ENCODE results near the gene SMIM38.

The SMIM38 gene

DNA sequence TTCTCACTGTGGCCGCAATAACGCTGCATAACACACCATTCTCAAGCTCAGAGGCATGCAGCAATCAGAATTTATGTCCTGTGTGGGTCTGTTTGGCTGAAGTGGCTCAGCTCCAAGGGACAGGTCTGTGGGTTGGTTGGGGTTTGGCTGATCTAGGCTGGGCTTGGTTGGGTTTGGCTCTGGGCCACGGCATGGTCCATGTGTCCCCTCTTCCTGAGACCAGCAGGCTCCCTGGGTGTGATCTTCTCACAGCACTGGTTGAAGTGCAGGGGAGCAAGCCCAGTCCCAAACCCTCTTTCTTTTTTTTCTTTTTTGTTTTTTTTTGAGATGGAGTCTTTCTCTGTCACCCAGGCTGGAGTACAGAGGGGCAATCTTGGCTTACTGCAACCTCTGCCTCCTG lies 25.0 kb downstream of the SMIM38 start:
- no peak for DNase-seq (ENCODE audit: low spot score)

DNA sequence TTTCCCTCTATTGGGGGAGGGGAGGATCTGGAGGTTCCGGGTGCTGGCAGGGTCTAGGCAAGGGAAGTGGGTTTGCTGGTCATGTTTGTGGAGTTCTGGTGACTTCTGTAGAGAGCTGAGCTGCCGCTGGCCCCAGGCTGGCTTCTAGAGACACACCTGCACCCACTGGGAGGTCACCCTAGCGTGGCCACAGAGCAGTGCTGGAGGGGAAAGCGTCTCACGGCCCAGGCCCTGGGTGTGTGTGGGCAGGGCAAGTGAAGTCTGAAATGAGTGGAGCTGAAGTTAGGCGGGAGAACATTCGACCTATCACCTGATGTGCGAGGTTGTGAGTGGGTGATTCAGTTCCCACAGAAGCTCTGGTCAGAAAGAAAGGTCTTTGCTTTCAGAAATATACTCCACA lies 27.9 kb downstream of the SMIM38 start:
- no peak for DNase-seq (ENCODE audit: low spot score)

DNA sequence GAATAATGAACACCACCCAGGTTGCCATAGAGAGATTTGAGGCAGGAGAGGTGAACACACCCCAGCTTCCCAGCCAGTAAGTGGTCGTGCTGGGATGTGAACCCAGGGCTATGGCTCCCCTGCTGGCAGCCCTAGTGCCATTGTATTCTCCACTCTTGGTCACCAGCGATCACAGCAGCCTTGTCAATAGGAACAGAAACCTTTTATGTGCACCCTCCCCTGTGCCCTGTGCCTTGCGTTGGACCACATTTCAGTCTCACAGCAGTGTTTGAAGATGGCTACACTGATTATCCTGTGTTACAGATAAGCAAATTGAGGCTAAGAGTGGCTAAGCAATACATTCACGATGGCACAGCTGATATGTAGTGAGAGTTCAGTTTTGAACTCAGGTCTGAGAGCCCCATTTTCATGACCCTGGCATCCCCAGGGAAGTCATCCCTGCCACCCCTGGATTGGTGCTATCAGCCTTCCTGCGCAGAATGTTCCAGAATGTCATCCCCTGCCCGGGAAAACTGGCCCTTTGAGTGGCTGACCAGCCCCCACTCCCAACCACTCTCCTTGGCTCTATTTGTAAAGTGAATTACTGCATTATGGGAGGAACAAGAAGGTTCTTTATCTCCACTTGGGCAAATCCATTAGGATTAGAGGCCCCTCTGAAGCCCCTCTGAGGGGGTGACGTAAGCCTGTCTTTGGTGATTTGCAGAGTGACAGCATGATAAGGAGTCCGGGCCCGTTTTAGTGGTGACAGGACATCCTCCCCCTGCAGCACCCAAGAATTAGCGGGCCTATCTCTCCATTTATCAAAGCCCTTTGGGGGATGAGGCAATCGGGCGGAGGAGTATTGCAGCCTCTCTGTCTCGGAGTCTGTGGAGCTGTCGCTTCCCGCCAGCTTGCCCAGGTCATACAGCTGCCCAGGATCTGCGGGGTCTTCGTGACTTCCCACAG lies 30.9 kb downstream of the SMIM38 start:
- no peak for DNase-seq (ENCODE audit: low spot score)

DNA sequence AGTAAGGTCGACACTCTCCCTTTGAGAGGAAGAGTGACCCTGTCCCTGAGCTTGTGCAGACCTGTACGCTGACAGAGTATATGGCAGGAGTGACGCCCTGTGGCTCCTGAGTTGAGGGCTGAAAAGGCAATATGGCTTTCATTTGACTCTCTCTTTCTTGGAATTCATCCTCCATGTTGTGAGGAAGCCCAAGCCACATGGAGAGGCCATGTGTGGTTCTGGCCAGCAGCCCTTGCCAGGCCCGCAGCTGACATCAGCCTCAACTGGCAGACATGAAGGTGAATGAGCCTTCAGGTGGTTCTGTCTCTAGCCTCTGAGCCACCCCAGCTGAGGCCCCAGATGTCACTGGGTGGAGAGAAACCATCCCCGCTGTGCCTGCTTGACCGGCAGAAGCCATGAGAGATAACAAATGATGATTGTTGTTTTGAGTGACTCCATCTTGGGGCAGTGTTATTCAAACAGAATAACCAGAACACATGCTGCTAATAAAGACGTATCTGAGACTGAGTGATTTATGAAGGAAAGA lies 31.9 kb downstream of the SMIM38 start:
- DNase-seq (ENCODE audit: low spot score) = no peak

DNA sequence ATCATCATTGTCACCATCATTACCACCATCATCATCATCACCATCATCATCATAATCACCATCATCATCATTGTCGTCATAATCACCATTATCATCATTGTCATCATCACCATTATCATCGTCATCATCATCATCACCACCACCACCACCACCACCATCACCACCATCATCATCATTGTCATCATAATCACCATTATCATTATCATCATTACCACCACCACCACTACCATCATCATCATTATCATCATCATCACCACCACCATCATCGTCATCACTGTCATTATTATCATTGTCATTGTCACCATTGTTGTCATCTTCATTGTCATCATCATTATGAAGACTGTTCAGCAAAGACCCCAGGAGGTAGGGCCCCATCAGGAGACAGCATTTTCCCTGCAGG lies 33.3 kb downstream of the SMIM38 start:
- no peak for DNase-seq (ENCODE audit: low spot score)

DNA sequence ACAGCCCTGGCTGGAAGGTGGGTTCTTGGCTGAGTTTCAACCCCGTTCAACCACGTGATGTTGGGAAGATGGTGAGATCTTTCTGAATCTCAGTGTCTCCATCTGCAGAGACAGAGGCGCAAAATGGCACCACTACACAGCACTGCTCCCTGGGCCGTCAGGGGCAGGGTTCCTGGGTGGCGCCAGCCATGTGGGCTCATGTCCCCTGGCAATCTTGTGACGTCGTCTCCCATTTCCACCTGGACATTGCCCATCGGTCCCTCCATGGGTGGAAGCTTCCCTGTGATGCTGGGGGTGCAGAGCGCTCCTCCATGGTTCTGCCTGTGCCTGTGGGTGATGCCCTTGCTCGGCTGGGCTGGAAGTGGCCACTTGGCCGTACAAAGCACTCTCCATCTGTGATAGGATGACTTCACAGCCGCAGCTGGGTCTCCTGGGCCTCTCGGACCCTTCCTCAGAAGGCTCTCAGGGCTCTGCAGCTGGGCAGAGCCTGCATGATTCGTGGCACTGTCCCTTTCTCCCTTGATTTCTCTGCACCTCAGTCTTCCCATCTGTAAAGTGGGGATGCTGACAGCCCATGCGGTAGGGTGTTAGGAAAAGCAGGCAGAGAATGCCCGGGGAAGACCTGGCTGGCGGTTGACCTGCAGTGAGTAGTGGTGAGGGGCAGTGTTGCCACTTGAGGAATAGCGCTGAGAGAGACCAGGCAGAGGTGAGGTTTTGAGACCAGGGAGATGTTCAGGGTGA lies 35.2 kb downstream of the SMIM38 start:
- no peak for DNase-seq (ENCODE audit: low spot score)

GRCh38 chr11:69192301-69192721 lies 36.6 kb downstream of the SMIM38 start:
- no peak for DNase-seq (ENCODE audit: low spot score)

- no peak for DNase-seq (ENCODE audit: low spot score)
These were observed 37.4 kb downstream of the SMIM38 start for GRCh38 chr11:69193151-69193550.

DNA sequence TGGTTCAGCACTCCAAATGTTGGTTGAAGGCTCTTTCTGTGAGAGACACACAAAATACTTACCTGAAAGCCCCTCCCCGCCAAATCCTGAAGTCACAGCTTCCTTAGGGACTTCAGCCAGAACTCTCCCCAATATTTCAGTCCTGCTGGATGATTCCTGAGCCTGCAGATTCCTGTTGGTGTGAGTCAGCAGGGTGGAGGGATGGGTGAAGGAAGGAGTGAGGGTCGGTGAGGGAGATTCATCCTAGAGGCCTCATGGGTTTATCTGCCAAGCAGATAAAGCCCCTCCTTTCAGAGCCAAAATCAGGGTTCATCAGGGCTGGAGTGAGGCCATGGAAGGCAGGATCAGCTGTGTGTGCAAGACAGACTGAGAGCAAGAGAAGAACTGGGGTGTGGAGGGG lies 37.9 kb downstream of the SMIM38 start:
- no peak for DNase-seq (ENCODE audit: low spot score)

DNA sequence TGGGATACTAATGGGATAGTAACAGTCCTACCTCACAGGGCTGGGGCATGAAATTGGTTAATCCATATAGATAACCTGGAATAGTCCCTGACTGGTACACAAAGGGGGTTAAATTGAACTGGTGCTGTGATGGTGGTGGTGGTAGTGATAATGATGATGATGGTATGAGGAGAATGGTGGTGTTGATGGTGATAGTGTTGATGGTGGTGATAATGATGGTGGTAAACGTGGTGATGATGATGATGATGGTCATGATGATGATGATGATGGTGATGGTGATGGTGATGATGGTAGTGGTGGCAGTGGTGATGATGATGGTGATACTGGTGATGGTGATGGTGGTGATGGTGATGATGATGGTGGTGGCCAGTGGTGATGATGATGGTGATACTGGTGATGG lies 38.7 kb downstream of the SMIM38 start:
- DNase-seq (ENCODE audit: low spot score) = no peak

GRCh38 chr11:69194956-69195355 lies 39.2 kb downstream of the SMIM38 start:
- DNase-seq (ENCODE audit: low spot score) = no peak

- DNase-seq (ENCODE audit: low spot score) = no peak
These were observed 40.4 kb downstream of the SMIM38 start for GRCh38 chr11:69195824-69196782.

DNA sequence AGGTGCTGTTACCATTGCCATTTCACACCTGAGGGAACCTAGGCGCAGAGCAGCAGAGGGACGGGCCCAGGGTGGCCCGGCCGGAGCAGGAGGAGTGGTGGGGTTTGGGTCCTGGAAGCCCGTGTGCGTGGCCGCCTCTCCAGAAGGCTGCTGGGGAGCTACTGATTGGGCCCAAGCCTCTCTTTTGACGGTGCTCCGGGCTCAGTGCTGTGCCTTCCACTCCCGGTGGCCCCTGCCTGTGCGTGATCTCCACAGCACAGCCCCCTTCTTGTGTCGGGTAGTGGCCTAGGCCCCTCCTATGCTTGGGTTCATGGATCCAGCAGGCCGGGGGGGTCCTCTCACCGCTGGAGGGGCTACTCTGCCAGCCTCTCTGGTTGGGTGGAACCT lies 41.0 kb downstream of the SMIM38 start:
- DNase-seq (ENCODE audit: low spot score) = no peak

GRCh38 chr11:69198891-69199582 lies 43.3 kb downstream of the SMIM38 start:
- no peak for DNase-seq (ENCODE audit: low spot score)

GRCh38 chr11:69199583-69200315 lies 44.0 kb downstream of the SMIM38 start:
- DNase-seq (ENCODE audit: low spot score) = no peak

DNA sequence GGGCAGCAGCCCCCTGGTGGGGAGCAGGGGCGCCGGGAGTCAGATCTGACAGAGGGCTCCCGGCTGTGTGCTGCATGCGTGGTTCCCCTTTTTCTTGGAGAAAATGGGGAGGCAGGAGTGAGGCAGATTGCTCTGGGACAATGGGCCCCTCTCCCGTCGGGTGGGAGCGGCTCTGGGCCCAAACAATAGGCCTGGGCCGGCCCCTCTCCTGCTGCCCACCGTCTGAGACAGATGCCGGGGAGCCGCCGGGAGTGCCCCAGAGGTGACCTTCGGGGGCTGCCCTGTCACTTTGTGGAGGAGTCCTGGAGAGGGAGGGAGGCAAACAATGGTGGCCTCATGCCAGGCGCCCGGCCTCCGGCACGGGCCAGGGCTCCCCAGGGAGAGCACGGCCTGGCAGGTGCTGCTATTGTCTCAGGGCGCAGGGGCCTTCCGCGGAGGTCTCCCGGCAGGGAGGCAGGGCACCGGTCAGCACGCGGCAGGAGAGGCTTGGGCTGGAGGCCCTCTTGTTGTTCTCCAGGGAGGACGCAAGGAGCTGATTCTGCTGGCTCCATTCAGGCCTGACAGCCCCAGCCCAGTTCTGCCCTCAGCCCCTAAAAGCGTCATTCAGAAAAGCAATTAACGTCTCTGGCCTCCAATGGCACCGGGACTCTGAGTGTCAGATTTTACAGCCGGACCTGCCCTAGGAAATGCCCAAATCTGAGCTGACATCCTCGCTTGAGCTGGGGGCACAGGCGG lies 44.8 kb downstream of the SMIM38 start:
- no peak for DNase-seq (ENCODE audit: low spot score)

DNA sequence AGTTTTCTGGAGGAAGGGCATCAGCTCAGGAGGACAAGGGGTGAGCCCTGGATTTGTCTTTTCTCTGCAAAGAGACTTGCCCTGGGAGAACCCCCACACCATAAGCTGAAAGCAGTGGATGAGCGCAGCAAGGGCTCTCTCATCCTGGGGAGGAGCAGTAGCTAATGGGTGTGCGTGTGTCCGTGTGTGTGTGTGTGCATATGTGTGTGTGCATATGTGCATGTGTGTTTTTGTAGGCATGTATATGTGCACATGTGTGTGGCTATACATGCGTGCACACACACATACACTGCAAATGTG lies 45.3 kb downstream of the SMIM38 start:
- no peak for DNase-seq (ENCODE audit: low spot score)

DNA sequence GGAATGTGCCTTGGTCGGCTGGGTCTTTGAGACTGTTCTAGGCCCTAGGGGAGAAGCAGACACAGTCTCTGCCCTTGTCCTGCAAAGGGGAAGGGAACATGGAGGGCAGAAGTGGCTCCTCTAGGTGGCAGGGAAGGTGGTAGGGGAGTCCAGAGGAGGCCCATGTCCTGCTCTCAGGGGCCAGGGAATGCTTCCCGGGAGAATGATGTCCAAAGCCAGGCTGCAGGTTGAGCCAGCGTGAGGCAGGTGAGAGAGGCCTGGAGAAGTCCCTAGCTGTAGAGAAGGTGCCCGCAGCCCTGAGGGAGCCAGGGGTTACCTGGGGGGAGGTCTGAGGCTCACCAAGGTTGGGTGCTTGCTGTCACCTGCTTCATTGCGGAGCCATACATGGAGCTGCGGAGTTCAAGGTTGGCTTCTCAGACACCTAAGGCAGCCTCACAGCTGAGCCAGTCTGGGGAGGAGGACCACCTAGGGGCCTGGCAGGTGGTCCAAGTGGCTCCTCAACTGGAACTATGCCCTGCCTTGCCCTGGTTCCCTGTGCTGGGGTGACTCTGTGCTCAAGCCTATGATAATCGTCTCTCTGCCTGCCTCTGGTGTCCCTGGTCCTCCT lies 46.1 kb downstream of the SMIM38 start:
- no peak for DNase-seq (ENCODE audit: low spot score)

DNA sequence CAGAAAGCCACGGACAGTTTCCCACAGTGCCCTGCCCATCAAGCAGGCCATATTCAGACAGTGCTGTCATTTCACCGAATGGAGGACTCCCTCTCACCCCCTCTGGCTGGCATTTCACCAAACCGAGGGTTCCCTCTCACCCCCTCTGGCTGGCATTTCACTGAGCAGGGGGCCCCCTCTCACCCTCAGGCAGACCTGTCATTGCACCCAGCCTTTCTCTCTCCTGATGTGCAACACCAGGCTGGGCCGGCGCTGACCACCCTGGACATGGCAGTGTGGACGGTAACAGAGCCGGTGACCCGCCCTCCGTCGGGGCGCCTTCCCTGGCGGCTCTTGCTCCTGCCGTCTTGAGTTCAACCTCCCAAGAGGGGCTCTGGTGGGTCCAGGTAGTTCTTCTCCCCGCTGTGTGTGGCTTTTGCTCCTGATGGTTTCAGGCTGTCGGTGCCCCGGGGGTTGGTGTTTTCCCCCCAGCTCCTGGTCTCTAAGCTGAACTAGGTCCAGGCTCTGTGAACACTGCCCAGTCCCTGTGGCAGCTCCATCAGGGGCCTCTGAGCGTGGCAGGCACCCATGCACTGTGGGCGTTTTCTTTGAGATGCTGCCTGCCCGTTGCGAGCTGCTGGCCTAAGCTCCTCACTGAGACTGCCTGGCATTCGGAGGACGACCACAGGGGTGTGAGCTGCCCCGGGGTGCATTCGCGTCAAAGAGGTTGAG lies 46.9 kb downstream of the SMIM38 start:
- DNase-seq (ENCODE audit: low spot score) = no peak
